Prostate gland (tissue), 2 donors: ENCODE measurements around the gene WNT11. TPM values are rescaled to one million over a fixed set of nuclear protein-coding genes. Genes with fewer than 3 reads are reported as not detected.

ENCODE experiments used
- DNase-seq: peaks from one replicate; pipeline ENCODE4 v3.0.0-alpha.2; 2019; ENCODE audit warnings: low spot score
- H3K27ac ChIP-seq, 2 donors: fragments of 200-600 bp; sonication (generic); 2 replicates each; pipeline ENCODE4 v1.5.1; 2017 to 2019
- H3K27me3 ChIP-seq: fragments of 200-600 bp; sonication (generic); replicated peaks from 2 replicates; pipeline ENCODE4 v1.5.1; 2019; ENCODE audit not compliant: insufficient read depth
- H3K36me3 ChIP-seq, 2 donors: fragments of 200-600 bp; sonication (generic); 1 replicate in 1 of 2; 2 replicates in 1 of 2; pipeline versions ENCODE4 v1.5.1 to v1.8.1; 2017 to 2019
- H3K4me1 ChIP-seq: fragments of 200-600 bp; sonication (generic); replicated peaks from 2 replicates; pipeline ENCODE4 v1.5.1; 2019
- H3K4me3 ChIP-seq, 2 donors: fragments of 200-600 bp; sonication (generic); 2 replicates each; pipeline ENCODE4 v1.5.1; 2017 to 2019
- H3K9me3 ChIP-seq: fragments of 200-600 bp; sonication (generic); 2 replicates; pipeline ENCODE4 v1.5.1; 2017
- POLR2A ChIP-seq: fragments of 450-650 bp; IDR thresholded peaks from one replicate; pipeline ENCODE4 v1.6.1; 2016; ENCODE audit warnings: antibody characterized with exemption, mild to moderate bottlenecking
- POLR2AphosphoS5 ChIP-seq: sonication (generic); formaldehyde crosslinking; IDR thresholded peaks from one replicate; pipeline ENCODE4 v1.6.1; 2017; ENCODE audit warnings: antibody characterized with exemption
- WGBS: methylation state at CpG from one replicate; pipeline ENCODE4 v1.1.5; 2018; 5-methylcytosine and 5-hydroxymethylcytosine counted together
- intact Hi-C: fragments of 100-400 bp; cut with DNase I; formaldehyde crosslinking; loops from one replicate; pipeline ENCODE4 v1.14.2; 2022
- total RNA-seq, 2 donors: library from RNA; depleted of rRNA; stranded (reverse); fragments of >200 nt; gene quantifications; one replicate each; pipeline ENCODE4 v1.1.0, GENCODE V29; 2016
- TF ChIP-seq, protein P1 (sequence below), 4 experiments: fragments of 200-600 bp in 2 of 4; fragments of 450-650 bp in 2 of 4; sonication (generic) in 2 of 4; IDR thresholded peaks; 1 replicate in 3 of 4; 2 replicates in 1 of 4; pipeline ENCODE4 v1.5.1; 2016 to 2019; ENCODE audit warnings: antibody characterized with exemption in 4 of 4, mild to moderate bottlenecking in 2 of 4, moderate library complexity in 2 of 4

Gene WNT11
- total RNA-seq, 2 donors from 2014 or later: 4.1 to 9.3 TPM

DNA sequence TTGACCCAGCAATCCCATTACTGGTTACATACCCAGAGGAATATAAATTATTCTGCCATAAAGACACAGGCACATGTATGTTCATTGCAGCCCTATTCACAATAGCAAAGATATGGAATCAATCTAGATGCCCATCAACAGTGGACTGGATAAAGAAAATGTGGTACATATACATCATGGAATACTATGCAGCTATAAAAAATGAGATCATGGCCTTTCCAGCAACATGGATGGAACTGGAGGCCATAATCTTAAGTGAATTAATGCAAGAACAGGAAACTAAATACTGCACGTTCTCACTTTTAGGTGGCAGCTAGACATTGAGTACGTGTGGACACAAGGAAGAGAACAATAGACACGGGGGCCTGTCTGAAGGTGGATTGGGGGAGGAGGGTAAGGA is 15.1 kb upstream of the WNT11 start:
- Histone ChIP-seq H3K4me3 (no peak overlapping the region), H3K27ac (no peak overlapping the region), H3K27me3 (no peaks in the 10 kb centered on the region), H3K36me3 (no peaks in the 10 kb centered on the region), H3K9me3 (no peaks in the 10 kb centered on the region), H3K4me1 (no peaks in the 10 kb centered on the region)
- DNase-seq: no peak
- TF ChIP-seq, protein P1, sequence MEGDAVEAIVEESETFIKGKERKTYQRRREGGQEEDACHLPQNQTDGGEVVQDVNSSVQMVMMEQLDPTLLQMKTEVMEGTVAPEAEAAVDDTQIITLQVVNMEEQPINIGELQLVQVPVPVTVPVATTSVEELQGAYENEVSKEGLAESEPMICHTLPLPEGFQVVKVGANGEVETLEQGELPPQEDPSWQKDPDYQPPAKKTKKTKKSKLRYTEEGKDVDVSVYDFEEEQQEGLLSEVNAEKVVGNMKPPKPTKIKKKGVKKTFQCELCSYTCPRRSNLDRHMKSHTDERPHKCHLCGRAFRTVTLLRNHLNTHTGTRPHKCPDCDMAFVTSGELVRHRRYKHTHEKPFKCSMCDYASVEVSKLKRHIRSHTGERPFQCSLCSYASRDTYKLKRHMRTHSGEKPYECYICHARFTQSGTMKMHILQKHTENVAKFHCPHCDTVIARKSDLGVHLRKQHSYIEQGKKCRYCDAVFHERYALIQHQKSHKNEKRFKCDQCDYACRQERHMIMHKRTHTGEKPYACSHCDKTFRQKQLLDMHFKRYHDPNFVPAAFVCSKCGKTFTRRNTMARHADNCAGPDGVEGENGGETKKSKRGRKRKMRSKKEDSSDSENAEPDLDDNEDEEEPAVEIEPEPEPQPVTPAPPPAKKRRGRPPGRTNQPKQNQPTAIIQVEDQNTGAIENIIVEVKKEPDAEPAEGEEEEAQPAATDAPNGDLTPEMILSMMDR (IDR thresholded peaks at IDR 0.05): no peak
- TF ChIP-seq POLR2AphosphoS5: no peak
- no peak for TF ChIP-seq POLR2A
- WGBS: 91% methylated on average over 3 of the region's 3 CpGs
- intact Hi-C loops: no loop called here

DNA sequence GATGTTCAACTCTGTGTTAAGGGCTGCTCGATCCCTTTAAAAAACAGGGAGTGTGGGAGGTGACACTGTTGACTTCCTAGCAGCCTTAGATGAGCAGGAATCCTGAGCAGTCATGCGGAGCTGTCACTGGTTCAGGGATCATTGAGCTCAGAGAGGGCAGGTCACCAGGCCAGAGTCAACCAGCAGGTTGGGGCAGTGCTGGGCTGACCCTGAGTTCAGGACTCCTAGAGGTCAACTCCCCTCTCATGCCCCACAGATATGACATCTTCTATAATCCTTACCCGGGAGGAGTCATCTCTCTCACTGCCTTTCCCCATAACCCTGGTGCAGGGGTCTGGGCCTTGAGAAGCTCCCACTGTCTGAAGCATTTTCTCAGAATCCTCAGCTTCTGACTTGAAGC is 12.9 kb upstream of the WNT11 start:
- no peaks in the 10 kb centered on the region for H3K9me3 ChIP-seq
- no peak for DNase-seq
- H3K4me3 ChIP-seq: no peak overlapping the region
- no peaks in the 10 kb centered on the region for H3K4me1 ChIP-seq
- intact Hi-C loops: no loop called here
- 85% methylated on average over 3 of the region's 3 CpGs for WGBS
- no peaks in the 10 kb centered on the region for H3K36me3 ChIP-seq
- no peaks in the 10 kb centered on the region for H3K27me3 ChIP-seq
- TF ChIP-seq POLR2AphosphoS5: no peak
- TF ChIP-seq, protein P1 (IDR thresholded peaks at IDR 0.05): no peak
- no peak overlapping the region for H3K27ac ChIP-seq

DNA sequence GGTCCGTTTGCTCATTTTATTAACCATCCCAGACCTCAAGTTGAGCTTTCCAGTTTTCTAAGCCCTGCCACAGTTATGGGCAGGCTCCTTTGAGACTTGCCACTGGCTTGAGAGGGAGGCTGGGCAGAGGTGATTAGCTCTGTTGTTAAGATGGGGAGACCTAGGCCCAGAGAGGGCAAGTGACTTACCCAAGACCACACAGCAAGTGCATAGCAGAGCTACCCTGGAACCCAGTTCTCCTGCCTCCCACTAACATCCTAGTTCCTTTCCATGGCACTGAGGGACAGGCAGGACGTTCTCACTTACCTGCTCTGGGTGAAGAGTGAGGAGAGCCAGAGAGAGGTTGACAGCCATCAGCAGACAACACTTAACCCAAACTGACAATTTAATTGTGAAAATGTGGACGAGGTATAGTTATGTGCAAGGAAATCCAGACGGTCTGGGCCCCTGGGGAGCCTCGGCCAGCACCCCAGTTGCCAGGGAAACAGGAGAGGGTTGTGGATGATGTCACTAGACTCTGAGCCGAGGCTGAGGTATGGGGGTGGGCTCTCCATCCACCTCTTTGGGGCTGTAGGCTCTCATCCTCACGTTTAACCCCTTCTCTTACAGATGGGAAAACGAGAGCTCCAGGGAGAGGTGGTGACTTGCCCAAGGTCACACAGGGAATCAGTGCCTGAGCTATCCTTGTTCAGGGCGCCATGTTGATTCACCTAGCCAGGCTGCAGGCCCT is 12.3 kb upstream of the WNT11 start:
- intact Hi-C loops: no loop called here
- Histone ChIP-seq H3K9me3 (no peaks in the 10 kb centered on the region), H3K4me3 (no peak overlapping the region), H3K4me1 (no peaks in the 10 kb centered on the region), H3K27me3 (no peaks in the 10 kb centered on the region), H3K36me3 (no peaks in the 10 kb centered on the region), H3K27ac (no peak overlapping the region)
- no peak for DNase-seq
- TF ChIP-seq, protein P1 (IDR thresholded peaks at IDR 0.05): no peak
- TF ChIP-seq POLR2AphosphoS5: no peak
- TF ChIP-seq POLR2A: no peak
- 66% methylated on average over 9 of the region's 9 CpGs for WGBS

DNA sequence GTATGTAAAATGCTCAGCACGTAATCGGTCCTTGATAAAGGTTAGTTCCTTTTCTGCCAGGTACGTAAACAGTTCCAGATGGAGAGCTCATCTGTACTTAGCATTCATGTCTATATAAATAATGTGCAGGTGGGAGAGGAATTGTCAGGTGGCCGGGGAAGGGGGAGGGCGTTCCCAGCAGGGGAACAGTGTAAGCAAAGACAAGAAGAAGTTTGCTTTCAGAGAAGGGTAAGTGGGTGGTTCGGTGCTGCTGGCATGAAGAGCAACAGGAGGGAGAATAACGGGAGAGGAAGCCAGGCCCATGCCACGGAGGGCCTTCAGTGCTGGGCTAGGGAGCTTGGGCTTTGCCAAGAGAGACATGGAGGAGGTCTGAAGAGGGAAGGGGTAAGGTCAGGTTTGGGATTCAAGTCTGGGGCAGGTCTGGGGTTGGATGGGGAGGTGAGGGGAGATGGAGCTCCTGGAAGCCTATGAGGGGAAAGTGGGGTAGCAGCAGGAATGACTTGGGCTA is 11.4 kb upstream of the WNT11 start:
- TF ChIP-seq, protein P1 (IDR thresholded peaks at IDR 0.05): no peak
- TF ChIP-seq POLR2AphosphoS5: no peak
- TF ChIP-seq POLR2A: no peak

More for the DNA sequence above, 11.4 kb upstream of the WNT11 start:
- Histone ChIP-seq H3K27ac (no peak overlapping the region), H3K9me3 (no peaks in the 10 kb centered on the region), H3K4me3 (no peak overlapping the region), H3K27me3 (no peaks in the 10 kb centered on the region), H3K36me3 (no peaks in the 10 kb centered on the region), H3K4me1 (no peaks in the 10 kb centered on the region)
- 56% methylated on average over 8 of the region's 8 CpGs for WGBS
- DNase-seq: no peak
- intact Hi-C loops: no loop called here
